GM18909 (cell line): ENCODE data around the gene SLC35E1.

Experiments
- ATAC-seq: cut with Tn5 transposase; IDR thresholded peaks from one replicate; pipeline ENCODE4 v1.9.1; 2021; ENCODE audit warnings: mild to moderate bottlenecking; ENCODE audit not compliant: unreplicated experiment, poor library complexity

The SLC35E1 gene

DNA sequence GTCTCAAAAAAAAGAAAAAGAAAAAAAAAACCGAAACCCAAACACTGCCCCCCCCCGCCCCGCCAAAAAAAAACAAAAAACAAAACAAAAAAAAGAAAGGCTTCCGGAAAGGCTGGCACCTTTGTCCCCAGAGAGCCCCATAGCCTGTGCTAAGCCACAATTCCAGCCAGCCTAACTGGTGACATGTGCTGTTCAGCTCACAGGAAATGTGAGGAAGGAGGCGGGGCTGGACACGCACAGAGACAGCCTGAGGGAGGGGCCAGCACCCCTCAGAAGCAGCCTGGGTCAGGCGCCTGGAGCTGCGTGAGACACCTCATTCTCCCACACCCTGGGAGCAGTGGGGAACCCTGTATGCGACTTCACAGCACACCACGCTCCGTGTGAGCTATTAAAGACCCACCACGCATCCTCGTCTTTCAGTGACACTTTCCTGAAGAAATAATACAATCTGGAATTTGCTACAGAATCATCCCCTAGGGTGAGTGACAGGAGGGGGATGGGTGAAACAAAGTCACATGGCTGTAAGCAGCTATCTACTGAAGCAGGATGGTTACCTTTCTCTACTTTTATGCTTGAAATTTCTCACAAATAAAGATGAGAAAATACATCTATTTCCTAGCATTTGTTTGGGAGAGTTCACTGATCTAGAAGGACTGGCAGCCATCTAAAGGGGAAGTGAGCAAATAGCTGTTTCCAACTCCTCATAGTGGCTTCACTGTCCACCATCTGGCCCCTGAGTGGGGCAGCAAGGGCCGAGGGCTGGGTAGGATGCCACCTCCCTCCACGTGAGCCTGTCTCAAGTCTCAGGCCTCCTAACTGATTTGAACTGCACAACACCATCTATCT is 12.3 kb upstream of the SLC35E1 start:
- peak; percentile 50 for ATAC-seq

DNA sequence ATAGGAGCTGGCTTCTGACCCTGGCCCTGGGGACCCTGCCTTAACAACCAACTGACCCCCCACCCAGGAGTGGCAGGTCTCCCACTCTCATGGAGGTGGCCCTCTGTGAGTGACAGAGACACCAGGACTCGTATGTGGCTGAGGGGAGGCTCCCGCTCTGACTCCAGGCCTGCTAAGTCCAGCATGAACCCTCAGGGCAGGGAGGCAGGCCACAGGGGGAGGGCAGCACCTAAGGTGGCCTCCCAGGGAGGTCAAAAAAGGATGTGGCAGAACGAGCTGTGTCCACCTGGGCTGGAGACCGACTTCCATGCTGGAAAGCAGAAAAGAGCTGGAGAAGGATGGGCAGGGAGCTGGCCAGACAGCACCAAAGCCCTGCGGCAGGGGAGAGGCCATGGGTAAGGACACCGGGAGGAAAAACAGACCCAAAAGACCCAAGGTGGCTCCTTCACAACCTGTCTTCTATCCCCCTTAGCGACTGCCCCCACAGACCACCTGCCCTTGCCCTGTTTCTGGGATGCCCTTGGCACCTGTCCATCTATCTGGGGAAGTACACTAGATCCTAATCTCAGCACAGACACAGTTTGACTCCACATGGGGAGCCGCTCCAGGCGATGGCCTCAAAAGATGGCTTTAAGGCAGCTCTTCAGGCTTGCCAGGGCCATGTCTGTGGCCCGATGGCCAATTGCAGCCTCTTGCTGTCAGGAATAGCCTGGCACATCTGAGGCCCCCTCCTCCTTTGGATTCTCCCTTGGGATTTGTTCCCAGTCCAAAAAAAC is 10.5 kb upstream of the SLC35E1 start:
- ATAC-seq, result no peak

DNA sequence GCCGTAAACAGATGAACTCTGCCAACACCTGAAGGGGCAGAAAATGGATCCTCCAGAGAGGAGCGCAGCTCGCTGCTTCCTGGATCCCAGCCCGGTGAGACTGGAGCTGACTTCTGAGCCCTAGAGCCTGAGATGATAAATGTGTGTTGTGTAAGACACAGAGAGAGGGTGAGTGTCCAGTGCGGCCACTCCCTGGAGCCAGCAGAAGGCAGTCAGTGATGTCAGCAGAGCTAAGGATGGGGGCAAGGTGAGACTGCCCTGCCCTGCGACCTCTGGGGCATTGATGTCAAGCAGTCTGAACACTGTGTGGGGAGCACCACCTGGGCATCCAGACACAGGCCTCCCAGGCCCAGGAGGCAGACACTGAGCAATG is 9.7 kb upstream of the SLC35E1 start:
- ATAC-seq, result no peak

DNA sequence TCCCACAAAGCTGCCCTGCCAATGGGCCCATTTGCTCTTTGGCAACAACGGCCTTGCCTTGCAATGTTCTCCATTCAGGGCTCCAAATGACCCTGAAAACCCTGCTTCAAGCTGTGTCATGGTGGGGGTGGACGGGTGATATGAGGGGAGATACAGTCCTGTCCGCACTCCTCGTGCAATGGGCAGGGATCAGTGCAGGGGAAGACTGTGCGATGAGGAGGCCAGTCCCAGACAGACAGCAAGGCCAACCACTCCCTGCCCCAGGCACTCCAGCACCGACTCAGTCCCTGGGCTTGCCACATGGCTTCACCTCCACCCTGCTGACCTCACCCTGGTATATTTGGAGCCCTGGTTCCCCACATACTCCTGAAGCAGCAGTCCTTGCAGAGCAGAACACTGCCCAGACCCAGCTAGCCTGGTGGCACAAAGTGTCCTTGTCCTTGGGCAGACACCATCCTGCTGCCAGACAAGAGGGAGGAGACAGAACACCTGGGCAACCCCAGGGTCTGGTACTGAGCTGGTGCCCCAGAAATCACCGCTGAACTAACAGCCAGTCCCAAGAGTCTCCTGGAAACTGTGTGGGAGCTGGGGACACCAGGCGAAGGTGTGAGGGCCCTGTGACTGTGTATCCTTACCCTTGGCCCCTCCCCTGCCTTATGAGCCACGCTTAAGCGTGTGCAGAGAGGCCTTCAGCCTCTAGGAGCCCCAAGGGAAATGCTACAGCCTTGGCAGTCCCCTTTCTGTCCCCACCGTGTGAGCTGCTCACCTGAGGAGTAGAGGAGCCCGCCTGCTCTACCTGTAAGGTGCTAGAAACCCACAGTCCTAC is 9.1 kb upstream of the SLC35E1 start:
- no peak for ATAC-seq

DNA sequence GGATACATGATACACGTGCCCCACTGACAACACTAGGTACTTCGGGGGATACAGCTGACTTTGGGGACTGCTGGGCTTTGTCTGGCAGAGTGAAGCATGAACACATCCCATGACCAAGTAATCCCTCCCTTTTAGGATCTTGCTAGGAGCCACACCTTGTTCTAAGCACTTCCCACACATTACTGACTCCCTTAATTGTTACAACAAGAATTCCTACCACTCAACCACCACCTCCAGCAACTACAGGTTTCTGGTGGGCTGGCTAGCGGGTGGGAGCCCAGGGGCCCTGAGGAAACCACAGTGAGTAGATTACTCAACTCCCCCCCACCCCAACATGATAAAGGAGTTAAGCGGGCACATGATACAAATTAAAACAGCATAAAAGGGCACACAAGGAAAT is 7.2 kb upstream of the SLC35E1 start:
- ATAC-seq, result no peak

DNA sequence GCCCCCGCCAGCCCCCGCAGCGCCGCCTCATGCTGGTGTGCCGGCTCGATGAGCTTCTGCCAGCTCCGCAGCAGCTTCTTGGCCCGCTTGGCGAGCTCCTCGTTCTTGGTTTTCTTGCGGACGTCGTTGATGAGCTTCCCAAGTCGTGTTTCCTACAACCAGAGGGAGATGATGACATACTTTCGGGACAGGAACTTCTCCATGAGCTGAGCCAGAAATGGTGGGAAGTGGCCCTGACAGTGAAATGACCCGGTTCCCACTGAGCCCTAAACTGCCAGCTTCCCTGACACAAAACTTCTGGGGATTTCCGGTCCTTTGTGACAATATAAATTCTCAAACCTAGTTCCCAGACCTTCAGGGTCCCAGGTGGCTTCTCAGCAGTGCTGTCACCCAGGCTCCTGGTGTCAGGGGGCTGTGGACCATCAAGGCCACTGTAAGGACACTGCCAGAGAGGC is 5.3 kb upstream of the SLC35E1 start:
- no peak for ATAC-seq

DNA sequence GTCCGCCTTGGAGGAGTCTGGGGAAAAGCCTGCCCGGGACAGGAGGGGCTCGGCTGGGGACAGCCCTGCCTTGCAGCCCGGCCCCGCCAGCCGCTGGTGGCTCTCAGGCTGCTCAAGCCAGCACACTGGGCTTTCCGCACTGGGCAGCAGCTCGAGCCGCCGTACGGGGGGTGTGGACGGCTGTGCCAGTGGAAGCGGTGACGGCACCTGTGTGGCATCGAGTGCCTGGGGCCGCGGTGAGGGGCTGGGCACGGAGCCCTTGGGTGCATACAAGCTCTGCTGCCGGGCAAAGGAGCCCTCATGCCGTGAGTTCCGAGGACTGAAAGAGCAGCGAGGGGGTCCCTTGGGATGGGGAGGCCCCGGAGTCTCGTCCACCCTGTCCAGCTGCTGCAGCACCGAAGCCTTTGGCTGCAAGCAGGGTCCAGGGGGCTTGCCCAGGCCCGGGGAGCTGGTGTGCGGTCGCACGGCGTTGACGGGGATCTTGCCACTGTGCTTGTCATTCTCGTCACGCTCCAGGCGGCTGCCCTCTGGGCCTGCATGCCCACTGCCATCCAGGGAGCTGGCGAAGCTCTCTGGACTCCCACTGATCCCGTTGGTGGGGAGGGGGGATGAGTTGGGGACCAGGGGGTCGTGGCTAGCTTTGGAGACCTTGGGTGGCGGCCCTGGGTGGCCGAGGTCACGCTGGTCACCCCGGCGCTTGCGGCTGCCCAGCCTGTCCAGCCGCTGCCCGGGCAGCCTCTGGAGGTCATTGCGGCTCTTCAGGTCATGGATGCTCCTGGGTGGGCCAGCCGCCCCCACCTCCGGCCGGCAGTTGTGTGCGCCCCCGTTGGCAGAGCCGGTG is 4.7 kb upstream of the SLC35E1 start:
- ATAC-seq, result no peak

DNA sequence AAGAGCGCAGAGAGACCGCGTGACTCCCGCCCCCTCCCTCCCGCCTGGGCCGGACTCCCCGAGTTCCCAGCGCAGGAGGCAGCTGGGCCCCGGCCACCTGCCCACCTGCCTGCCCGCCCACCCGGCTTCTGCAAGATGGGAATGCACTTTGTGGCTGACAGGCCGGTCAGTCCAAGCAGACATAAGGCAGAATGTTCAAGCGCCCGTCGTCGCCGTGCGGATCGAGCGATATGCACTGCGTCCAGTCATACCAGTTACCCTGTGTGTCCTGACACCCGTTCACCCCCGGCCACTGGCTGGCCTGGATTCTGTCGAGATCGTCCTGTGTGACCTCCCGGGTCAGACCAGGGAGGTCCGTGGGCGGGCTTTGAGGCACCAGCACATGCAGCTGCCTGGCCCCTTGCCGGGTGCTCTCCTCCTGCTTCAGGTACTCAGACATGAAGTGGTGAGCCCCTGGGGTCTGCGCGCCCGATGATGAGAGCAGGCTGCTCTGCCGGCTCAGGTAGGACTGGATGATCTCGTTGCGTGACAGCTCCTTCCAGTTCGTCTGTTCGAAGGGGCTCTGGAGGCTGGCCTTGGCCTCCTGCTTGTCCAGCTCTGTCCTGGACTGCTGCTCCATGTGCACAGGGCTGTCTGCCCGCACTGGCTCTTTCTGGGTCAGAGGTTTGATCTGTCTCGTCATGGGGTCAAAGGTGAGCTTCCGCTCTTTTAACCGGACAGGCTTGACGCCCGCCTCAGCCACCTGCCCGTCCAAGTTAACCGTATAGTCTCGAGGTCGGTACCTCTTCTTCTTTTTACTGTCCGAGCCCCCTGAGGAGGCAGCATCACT is 3.9 kb upstream of the SLC35E1 start:
- no peak for ATAC-seq

DNA sequence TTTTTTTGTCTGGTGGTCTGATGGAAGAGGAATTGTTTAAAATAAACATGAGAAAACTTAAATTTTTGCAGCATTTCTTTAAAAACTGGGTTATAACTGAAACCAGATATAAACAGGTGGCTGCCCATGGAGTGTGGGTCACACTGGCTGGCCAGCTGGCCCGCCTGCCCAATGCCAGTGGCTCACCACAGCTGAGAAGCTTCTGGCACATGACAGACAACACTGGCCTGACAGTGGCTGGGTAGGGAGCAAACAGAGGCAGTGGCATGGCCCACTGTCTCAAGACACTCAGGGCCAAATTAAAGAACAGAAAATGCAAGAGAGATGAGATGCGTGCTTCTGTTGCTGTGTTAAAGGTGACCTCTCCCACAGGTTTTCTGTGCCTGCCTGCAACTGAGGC is 3.1 kb upstream of the SLC35E1 start:
- ATAC-seq, result no peak

DNA sequence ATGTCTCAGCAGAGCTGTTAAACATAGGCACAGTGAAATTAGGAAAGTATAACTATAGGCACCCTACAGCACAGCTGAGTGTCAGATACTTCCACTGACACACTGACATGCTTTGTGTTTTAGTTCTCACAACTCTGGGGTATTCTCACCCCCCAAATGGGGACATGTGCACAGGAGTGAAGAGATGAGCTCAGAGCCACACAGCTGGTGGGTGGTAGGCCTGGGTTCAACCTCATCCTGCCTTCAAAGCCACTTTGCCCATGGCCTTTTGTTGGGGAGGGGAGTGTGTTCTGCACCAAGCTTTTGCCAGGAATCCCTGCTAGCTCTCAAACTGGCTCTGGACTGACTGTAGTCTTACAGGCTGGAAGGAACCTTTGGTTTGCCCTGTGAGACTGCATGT is 1.7 kb upstream of the SLC35E1 start:
- ATAC-seq, result no peak

DNA sequence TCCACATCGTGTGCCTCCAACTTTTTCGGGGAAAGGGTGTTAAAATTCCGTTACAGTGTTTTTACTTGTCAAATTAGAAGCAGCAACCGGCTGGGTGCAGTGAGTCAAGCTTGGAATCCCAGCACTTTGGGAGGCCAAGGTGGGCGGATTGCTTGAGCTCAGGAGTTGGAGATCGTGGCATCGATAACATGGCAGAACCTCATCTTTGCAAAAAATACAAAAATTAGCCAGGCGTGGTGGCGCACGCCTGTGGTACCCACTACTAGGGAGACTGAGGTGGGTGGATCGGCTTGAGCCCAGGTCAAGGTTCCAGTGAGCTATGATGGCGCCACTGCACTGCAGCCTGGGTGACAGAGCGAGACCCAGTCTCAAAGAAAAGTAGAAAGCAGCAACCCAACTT is 1.1 kb upstream of the SLC35E1 start:
- no peak for ATAC-seq

DNA sequence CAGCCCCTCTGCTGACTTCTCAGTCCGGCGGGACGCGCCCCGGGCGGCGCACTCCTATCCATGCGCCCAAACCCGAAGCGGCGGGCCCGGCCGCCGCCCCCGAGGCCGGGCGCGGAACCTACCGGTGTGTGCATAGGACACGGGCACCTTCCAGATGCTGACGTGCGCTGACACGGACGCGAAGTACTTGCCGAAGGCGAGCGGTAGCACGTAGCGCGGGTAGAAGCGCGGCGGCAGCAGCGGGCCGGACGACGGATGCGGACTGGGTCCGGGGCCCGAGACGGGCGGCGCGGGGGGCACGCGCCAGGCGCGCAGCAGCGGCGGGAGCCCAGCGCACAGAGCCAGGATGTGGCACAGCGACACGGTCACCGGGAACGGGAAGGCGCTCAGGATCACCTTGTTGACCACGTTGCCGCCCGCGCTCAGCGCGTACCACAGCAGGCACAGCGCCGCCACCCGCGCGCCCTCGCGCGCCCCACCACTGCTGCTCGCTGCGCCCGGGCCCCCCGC is 338 bp downstream of the SLC35E1 start:
- peak; percentile 29 for ATAC-seq

DNA sequence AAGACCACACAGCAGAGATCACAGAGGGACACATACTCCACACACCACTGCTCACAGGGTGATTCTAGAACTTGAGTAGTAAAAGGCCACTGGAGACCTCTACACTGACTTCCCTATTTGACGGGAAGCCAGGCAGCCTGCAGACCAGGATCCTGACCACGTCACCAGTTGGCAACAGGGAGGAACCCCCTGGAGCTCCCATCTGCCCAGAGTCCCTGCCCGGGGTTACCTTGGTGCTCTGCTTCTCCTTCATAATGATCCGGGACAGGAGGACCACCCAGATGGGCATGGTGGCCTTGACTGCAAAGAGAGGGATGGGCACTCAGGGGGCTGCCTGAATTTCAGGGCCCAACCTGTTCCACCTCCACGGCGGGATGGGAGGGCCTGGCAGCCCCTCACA is 932 bp downstream of the SLC35E1 start:
- ATAC-seq, result no peak

DNA sequence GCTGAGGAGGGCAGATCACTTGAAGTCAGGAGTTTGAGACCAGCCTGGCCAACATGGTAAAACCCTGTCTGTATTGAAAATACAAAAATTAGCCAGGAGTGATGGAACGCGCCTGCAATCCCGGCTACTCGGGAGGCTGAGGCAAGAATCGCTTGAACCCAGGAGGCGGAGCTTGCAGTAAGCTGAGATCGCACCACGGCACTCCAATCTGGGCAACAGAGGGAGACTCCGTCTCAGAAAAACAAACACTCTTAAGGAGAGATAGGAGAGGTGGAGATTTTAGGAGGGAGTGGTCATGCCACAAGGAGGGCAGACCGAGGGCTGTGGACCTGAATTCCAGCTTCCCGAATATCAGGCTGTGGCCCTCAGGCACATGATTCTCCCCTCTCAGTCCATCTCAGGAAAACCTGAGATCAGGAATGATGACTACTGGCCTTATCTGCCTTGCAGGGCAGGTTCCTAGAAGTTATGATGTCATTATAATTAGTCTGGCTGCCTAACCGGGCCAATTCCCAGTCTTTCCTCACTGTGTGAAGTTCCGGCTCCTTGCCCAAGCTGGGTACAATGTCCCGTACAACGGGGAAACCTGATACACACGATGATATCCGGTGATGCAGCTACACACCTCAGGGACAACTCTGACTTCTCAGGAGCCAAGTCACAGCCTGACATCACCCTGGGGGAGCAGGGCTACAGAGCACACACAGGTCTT is 2.5 kb downstream of the SLC35E1 start:
- ATAC-seq, result no peak

DNA sequence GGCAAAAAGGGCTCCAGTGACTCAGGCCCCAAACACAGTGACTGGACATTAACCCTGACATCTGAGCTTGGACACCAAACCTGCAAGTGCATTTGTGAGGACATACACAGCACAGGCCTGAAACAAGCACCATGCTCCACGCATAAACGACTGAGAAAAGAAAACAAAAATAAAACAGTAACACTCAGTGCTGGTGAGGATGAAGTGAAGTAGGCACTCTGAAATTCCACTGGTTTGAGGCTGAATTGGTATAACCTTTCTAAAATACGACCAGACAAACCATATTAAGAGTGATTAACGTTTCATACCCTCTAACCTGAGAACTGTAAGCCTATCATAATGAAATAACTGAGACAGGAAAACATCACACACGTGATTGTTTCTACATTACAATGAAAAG is 5.5 kb downstream of the SLC35E1 start:
- ATAC-seq, result no peak

DNA sequence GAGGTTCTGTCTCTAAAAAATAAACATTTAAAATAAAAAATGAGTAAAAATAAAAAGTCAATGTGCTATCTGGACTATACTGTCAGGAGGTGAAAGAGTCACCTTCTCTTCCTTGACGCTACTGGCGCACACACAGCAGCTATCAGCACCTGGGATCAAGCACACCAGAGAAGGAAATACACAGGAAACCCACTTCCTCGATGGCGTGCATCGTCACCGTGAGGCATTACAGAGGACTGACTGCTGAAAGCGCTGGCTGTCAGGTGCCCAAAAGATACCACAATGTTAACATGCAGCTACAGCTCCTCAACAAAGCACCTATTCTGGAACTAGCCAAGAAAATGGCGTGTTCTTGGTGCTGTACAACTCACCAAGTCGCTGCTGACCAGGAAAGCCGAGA is 6.1 kb downstream of the SLC35E1 start:
- no peak for ATAC-seq

DNA sequence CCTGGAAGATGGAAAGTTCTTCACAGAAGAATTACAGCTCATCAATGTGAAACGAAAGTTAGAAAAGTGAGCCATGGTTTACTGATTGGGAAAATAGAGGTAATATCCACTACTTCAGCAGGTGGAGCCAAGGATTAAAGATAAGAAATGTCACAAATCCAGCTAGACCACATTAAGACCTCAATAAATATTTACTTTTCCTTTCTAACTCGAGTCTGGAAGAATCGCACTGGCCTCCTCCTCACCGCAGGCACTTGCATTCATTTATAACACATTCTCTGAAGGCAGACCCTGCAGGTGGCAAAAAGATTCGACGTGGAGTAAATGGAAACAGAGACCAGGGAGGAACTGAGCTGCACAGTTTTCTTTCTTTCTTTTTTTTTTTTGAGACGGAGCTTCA is 7.4 kb downstream of the SLC35E1 start:
- no peak for ATAC-seq

DNA sequence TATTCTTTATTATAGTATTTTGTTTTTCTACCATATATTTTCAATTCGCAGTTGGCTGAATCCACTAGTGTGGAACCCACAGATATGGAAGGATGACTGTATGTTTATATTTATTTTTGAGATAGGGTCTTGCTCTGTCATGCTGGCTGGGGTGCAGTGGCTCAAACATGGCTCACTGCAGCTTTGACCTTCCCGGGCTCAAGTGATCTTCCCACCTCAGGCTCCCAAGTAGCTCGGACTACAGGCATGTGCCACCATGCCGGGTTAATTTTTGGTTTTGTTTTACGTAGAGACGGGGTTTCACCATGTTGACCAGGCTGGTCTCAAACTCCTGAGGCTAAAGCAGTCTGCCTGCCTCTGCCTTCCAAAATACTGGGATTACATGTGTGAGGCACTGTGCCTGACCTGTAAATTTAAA is 9.6 kb downstream of the SLC35E1 start:
- no peak for ATAC-seq
